Neural cell (in vitro differentiated cells): Measurements from ENCODE around the gene MRPL37. TPM values are rescaled to one million over a fixed set of nuclear protein-coding genes. Genes with fewer than 3 reads are reported as not detected.

Experiments used
- H2AFZ ChIP-seq: fragments of 200-600, 300-800 bp; sonication (generic), shearing (Covaris generic); 2 replicates; pipeline ENCODE4 v1.6.0; 2014; ENCODE audit warnings: low read depth, mild to moderate bottlenecking, antibody characterized with exemption, low read length, moderate library complexity
- H3F3A ChIP-seq: fragments of 200-600 bp; shearing (Covaris generic); 2 replicates; pipeline ENCODE4 v1.6.1; 2016; ENCODE audit warnings: mild to moderate bottlenecking, moderate library complexity, mixed read lengths, antibody characterized with exemption, low read length; ENCODE audit not compliant: insufficient read depth, poor library complexity, severe bottlenecking
- H3K27ac ChIP-seq: fragments of 200-600, 300-800 bp; sonication (generic), shearing (Covaris generic); 2 replicates; pipeline ENCODE4 v1.5.1; 2014; ENCODE audit warnings: mild to moderate bottlenecking, low read length, moderate library complexity
- H3K27me3 ChIP-seq: fragments of 300-800, 200-600 bp; sonication (generic), shearing (Covaris generic); 2 replicates; pipeline ENCODE4 v1.6.0; 2014; ENCODE audit warnings: mild to moderate bottlenecking, low read depth, low read length, moderate library complexity; ENCODE audit not compliant: insufficient read depth
- H3K36me3 ChIP-seq: fragments of 300-800, 200-600 bp; sonication (generic), shearing (Covaris generic); 2 replicates; pipeline ENCODE4 v1.5.1; 2014; ENCODE audit warnings: mild to moderate bottlenecking, antibody characterized with exemption, low read length, moderate library complexity; ENCODE audit not compliant: insufficient read depth
- H3K4me2 ChIP-seq: fragments of 300-800, 200-600 bp; sonication (generic), shearing (Covaris generic); 2 replicates; pipeline ENCODE4 v1.6.0; 2014; ENCODE audit warnings: mild to moderate bottlenecking, low read length
- H3K4me3 ChIP-seq: fragments of 300-800, 200-600 bp; sonication (generic), shearing (Covaris generic); 2 replicates; pipeline ENCODE4 v1.5.1; 2014; ENCODE audit warnings: mild to moderate bottlenecking, low read length, moderate library complexity
- H3K79me2 ChIP-seq: fragments of 200-600 bp; shearing (Covaris generic); replicated peaks from 2 replicates; pipeline ENCODE4 v1.6.0; 2014; ENCODE audit warnings: mild to moderate bottlenecking, low read length, moderate library complexity; ENCODE audit not compliant: insufficient read depth
- H3K9ac ChIP-seq: fragments of 300-800, 200-600 bp; sonication (generic), shearing (Covaris generic); 2 replicates; pipeline ENCODE4 v1.6.1; 2016; ENCODE audit warnings: mild to moderate bottlenecking, low read length, mixed read lengths
- H3K9me2 ChIP-seq: fragments of 200-600 bp; shearing (Covaris generic); 2 replicates; pipeline ENCODE4 v1.6.1; 2016; ENCODE audit warnings: mild to moderate bottlenecking, low read length, mixed read lengths; ENCODE audit not compliant: insufficient read depth
- H3K9me3 ChIP-seq: fragments of 200-600, 300-800 bp; sonication (generic), shearing (Covaris generic); 2 replicates; pipeline ENCODE4 v1.6.1; 2016; ENCODE audit warnings: mild to moderate bottlenecking, mixed run types, low read length, moderate library complexity, mixed read lengths
- H4K20me1 ChIP-seq: fragments of 200-600 bp; shearing (Covaris generic); 2 replicates; pipeline ENCODE4 v1.6.1; 2016; ENCODE audit warnings: mild to moderate bottlenecking, mixed run types; ENCODE audit not compliant: insufficient read depth
- EP300 ChIP-seq: fragments of 450-650 bp; conservative IDR thresholded peaks from 2 replicates; pipeline ENCODE4 v1.6.1; 2014; ENCODE audit warnings: antibody characterized with exemption, mild to moderate bottlenecking, moderate library complexity; ENCODE audit not compliant: poor library complexity, severe bottlenecking
- EZH2 ChIP-seq: fragments of 200-600, 300-800 bp; shearing (Covaris generic), sonication (generic); IDR thresholded peaks from 2 replicates; pipeline ENCODE4 v1.6.1; 2014; ENCODE audit warnings: antibody characterized with exemption, low read length, borderline replicate concordance, mild to moderate bottlenecking; ENCODE audit not compliant: insufficient read depth, poor library complexity, severe bottlenecking
- MXI1 ChIP-seq: fragments of 450-650 bp; conservative IDR thresholded peaks from 2 replicates; pipeline ENCODE4 v1.6.1; 2014; ENCODE audit warnings: antibody characterized with exemption, mild to moderate bottlenecking; ENCODE audit not compliant: poor library complexity, severe bottlenecking
- POLR2AphosphoS5 ChIP-seq: IDR thresholded peaks from 2 replicates; pipeline ENCODE4 v1.6.1; 2012
- RAD21 ChIP-seq: fragments of 450-650 bp; conservative IDR thresholded peaks from 2 replicates; pipeline ENCODE4 v1.6.1; 2014; ENCODE audit warnings: antibody characterized with exemption, mild to moderate bottlenecking, moderate library complexity
- SMC3 ChIP-seq: fragments of 450-650 bp; conservative IDR thresholded peaks from 2 replicates; pipeline ENCODE4 v1.6.1; 2014; ENCODE audit warnings: antibody characterized with exemption, mild to moderate bottlenecking, moderate library complexity; ENCODE audit not compliant: poor library complexity
- TAF1 ChIP-seq: IDR thresholded peaks from 2 replicates; pipeline ENCODE4 v1.6.1; 2012; ENCODE audit warnings: low read depth
- polyA plus RNA-seq: library from polyadenylated mRNA; depleted of rRNA; stranded (reverse); fragments of >200 nt; gene quantifications from 2 replicates; pipeline ENCODE4 v1.2.3, GENCODE V29; 2014
- TF ChIP-seq, protein P1 (sequence below): fragments of 450-650 bp; IDR thresholded peaks from 2 replicates; pipeline ENCODE4 v1.5.1; 2014; ENCODE audit warnings: antibody characterized with exemption, mild to moderate bottlenecking, moderate library complexity; ENCODE audit not compliant: poor library complexity, severe bottlenecking
- TF ChIP-seq, protein P2 (sequence below): IDR thresholded peaks from 2 replicates; pipeline ENCODE4 v1.6.1; 2012; ENCODE audit warnings: borderline replicate concordance

MRPL37 gene
- polyA plus RNA-seq, 1 donor from 2014 or later: 24.3 TPM

DNA sequence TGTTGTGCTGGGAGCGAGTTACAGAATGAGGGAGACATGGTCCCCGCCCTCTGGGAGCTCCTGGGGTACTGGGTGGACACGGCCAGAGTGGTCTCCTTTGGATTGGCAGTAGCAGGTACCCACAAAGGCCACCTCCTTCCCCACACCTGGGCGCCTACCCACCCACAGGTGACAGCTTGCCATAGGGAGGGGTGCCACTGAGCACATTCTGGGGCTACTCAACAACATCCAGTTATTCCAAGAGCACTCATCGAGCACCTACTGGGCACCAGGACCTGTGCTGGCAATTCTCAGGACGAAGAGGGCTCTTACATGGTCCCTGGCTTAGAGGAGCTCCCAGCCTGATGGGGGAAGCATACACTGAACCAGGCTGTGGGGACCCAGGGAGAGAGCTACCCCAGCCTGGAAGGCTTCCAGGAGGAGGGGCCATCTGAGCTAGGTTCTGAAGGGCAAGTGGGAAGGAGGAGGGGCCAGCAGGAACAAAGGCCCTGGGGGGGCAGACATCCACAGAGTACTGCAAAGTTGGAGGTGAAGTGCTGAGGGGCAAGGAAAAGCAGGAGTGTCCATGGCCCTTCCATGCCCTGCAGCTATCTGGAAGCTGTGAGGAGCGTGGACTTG, 22.0 kb downstream of the MRPL37 start:
- H2AFZ ChIP-seq: no peak overlapping the region
- H4K20me1 ChIP-seq: no peaks in the 10 kb centered on the region
- no peak overlapping the region for H3K27ac ChIP-seq
- no peaks in the 10 kb centered on the region for H3K27me3 ChIP-seq
- peaks cover 7% of the 10 kb centered on the region for H3K36me3 ChIP-seq
- no peaks in the 10 kb centered on the region for H3K9me2 ChIP-seq
- TF ChIP-seq RAD21 (no peak), SMC3 (no peak), MXI1 (no peak), EP300 (no peak), TAF1 (no peak), EZH2 (no peak), POLR2AphosphoS5 (no peak)
- TF ChIP-seq, protein P1, sequence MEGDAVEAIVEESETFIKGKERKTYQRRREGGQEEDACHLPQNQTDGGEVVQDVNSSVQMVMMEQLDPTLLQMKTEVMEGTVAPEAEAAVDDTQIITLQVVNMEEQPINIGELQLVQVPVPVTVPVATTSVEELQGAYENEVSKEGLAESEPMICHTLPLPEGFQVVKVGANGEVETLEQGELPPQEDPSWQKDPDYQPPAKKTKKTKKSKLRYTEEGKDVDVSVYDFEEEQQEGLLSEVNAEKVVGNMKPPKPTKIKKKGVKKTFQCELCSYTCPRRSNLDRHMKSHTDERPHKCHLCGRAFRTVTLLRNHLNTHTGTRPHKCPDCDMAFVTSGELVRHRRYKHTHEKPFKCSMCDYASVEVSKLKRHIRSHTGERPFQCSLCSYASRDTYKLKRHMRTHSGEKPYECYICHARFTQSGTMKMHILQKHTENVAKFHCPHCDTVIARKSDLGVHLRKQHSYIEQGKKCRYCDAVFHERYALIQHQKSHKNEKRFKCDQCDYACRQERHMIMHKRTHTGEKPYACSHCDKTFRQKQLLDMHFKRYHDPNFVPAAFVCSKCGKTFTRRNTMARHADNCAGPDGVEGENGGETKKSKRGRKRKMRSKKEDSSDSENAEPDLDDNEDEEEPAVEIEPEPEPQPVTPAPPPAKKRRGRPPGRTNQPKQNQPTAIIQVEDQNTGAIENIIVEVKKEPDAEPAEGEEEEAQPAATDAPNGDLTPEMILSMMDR: no peak
- TF ChIP-seq, protein P2, sequence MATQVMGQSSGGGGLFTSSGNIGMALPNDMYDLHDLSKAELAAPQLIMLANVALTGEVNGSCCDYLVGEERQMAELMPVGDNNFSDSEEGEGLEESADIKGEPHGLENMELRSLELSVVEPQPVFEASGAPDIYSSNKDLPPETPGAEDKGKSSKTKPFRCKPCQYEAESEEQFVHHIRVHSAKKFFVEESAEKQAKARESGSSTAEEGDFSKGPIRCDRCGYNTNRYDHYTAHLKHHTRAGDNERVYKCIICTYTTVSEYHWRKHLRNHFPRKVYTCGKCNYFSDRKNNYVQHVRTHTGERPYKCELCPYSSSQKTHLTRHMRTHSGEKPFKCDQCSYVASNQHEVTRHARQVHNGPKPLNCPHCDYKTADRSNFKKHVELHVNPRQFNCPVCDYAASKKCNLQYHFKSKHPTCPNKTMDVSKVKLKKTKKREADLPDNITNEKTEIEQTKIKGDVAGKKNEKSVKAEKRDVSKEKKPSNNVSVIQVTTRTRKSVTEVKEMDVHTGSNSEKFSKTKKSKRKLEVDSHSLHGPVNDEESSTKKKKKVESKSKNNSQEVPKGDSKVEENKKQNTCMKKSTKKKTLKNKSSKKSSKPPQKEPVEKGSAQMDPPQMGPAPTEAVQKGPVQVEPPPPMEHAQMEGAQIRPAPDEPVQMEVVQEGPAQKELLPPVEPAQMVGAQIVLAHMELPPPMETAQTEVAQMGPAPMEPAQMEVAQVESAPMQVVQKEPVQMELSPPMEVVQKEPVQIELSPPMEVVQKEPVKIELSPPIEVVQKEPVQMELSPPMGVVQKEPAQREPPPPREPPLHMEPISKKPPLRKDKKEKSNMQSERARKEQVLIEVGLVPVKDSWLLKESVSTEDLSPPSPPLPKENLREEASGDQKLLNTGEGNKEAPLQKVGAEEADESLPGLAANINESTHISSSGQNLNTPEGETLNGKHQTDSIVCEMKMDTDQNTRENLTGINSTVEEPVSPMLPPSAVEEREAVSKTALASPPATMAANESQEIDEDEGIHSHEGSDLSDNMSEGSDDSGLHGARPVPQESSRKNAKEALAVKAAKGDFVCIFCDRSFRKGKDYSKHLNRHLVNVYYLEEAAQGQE: no peak
- H3K79me2 ChIP-seq: no peaks in the 10 kb centered on the region
- no peak overlapping the region for H3K4me2 ChIP-seq
- no peaks in the 10 kb centered on the region for H3F3A ChIP-seq
- H3K9ac ChIP-seq: no peak overlapping the region
- H3K9me3 ChIP-seq: no peaks in the 10 kb centered on the region
- no peak overlapping the region for H3K4me3 ChIP-seq

- no peaks in the 10 kb centered on the region for H3K36me3 ChIP-seq
- no peaks in the 10 kb centered on the region for H3K9me3 ChIP-seq
- no peak overlapping the region for H3K27ac ChIP-seq
- no peaks in the 10 kb centered on the region for H3K79me2 ChIP-seq
- no peaks in the 10 kb centered on the region for H3F3A ChIP-seq
- H2AFZ ChIP-seq: no peak overlapping the region
- no peaks in the 10 kb centered on the region for H3K27me3 ChIP-seq
- no peak overlapping the region for H3K4me2 ChIP-seq
- no peak overlapping the region for H3K9ac ChIP-seq
- no peak for TF ChIP-seq RAD21
- no peak for TF ChIP-seq POLR2AphosphoS5
- TF ChIP-seq EZH2: no peak
- TF ChIP-seq EP300: no peak
- no peak for TF ChIP-seq MXI1
- TF ChIP-seq, protein P1: no peak
- no peak for TF ChIP-seq TAF1
- TF ChIP-seq, protein P2: no peak
- no peak for TF ChIP-seq SMC3
- no peaks in the 10 kb centered on the region for H4K20me1 ChIP-seq
- H3K4me3 ChIP-seq: no peak overlapping the region
- H3K9me2 ChIP-seq: no peaks in the 10 kb centered on the region
Measured at GRCh38 chr1:54222711-54223110, 22.7 kb downstream of the MRPL37 start.
